ENCODE measurements around the gene SESN3. TPM values are rescaled to one million over a fixed set of nuclear protein-coding genes. Genes with fewer than 3 reads are reported as not detected.

The SESN3 gene
- total RNA-seq, 1 experiment from 2014 or later, result 0.55 TPM

DNA sequence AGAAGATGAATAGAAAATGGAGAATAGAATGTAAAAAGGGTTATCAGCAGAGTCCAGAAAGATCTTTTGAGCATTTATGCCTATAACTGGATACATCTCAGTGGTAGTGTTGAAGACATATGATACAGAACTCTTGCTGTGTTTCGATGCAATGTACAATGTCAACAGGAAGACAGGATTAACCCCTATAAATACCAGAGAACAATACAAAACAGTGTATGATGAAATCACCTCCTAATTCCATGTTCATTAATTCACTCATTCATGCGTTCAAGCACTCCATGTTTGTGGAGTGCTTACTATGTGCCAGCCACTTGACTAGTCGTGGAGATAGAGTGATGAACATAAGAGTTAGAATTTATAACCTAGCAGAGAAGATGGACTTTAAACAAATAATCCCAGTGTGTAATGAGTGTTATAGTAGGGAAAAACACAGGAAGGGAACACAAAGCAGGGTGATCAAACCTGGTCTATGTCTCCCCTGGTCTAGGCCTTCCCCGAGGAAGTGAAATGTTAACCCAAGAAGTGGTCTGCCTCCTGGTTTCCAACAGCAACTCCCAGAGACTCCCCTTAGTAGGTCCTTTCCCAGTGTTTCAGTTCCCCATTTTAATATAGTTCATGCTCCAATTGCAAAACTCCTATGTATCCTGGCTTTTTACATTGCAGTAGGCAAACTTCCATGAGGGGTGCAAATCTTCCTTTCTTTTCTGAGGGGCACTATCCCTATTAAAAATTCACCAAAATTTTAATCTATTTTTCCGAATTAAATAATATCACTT lies 9.1 kb upstream of the SESN3 start:
- peaks cover 70% of the 10 kb centered on the region for H3K27me3 ChIP-seq (ENCODE audit: low read length)
- H3K9me3 ChIP-seq (ENCODE audit: low read length), result no peaks in the 10 kb centered on the region
- H3K9me2 ChIP-seq (replicated peaks; ENCODE audit: low read length), result no peaks in the 10 kb centered on the region
- H3K4me1 ChIP-seq (ENCODE audit: insufficient read depth, low read length), result no peaks in the 10 kb centered on the region
- no peaks in the 10 kb centered on the region for H3F3A ChIP-seq (ENCODE audit: low read length, unreplicated experiment)
- no peak overlapping the region for H3K9ac ChIP-seq (ENCODE audit: low read length)
- DNase-seq, result no peak
- H3K4me3 ChIP-seq (ENCODE audit: low read length), result no peak overlapping the region
- no peaks in the 10 kb centered on the region for H3K79me2 ChIP-seq (ENCODE audit: low read length)
- H4K20me1 ChIP-seq (ENCODE audit: low read length), result no peaks in the 10 kb centered on the region
- no peaks in the 10 kb centered on the region for H3K36me3 ChIP-seq (ENCODE audit: low read depth, low read length)
- intact Hi-C loops (cut with micrococcal nuclease), result loop anchor here (10.0 kb wide), 1 partner anchor 175 kb away; the partner anchor contains the start of gene SRSF8
- ChIA-PET CTCF (no interaction called here), POLR2A (ENCODE audit: unreplicated experiment) (no interaction called here)
- H3K4me2 ChIP-seq (ENCODE audit: low read length), result no peak overlapping the region
- no TSS peak for BruUV-seq (replicated peaks)
- H2AFZ ChIP-seq (ENCODE audit: low read length), result no peak overlapping the region
- no peak for ATAC-seq
- TF ChIP-seq EZH2phosphoT487 (IDR thresholded peaks at IDR 0.05; ENCODE audit: borderline replicate concordance, low read length) (no peak), EZH2 (IDR thresholded peaks at IDR 0.05; ENCODE audit: low read length, unreplicated experiment) (no peak)
- TF ChIP-seq, protein P1, sequence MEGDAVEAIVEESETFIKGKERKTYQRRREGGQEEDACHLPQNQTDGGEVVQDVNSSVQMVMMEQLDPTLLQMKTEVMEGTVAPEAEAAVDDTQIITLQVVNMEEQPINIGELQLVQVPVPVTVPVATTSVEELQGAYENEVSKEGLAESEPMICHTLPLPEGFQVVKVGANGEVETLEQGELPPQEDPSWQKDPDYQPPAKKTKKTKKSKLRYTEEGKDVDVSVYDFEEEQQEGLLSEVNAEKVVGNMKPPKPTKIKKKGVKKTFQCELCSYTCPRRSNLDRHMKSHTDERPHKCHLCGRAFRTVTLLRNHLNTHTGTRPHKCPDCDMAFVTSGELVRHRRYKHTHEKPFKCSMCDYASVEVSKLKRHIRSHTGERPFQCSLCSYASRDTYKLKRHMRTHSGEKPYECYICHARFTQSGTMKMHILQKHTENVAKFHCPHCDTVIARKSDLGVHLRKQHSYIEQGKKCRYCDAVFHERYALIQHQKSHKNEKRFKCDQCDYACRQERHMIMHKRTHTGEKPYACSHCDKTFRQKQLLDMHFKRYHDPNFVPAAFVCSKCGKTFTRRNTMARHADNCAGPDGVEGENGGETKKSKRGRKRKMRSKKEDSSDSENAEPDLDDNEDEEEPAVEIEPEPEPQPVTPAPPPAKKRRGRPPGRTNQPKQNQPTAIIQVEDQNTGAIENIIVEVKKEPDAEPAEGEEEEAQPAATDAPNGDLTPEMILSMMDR (conservative IDR thresholded peaks at IDR 0.05; ENCODE audit: low read depth, low read length), result no peak
- H3K27ac ChIP-seq (ENCODE audit: low read length), result no peak overlapping the region

DNA sequence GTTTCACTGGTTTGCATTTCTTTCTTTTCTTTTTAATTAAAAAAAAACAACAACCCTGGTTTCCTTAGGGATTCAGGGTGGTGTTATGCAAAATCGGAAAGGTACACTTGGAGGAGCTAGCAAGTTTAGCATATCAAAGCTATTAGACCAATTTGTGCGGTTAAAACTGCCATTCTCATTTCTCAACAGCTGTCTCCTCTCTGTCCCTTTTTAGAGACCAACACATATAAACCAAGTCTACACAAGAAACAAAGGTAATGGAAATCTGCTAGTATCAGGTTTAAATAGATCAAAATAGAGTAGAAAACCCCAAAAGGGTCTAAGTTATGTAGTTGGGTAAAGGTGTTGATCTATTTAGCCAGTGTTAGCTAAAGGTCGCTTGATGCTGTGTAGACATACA lies 1.7 kb upstream of the SESN3 start:
- ChIA-PET CTCF (no interaction called here), POLR2A (ENCODE audit: unreplicated experiment) (no interaction called here)
- 0 out of 2 replicates have a peak, but pooled peaks cover 10% of the 10 kb centered on the region for H3K4me1 ChIP-seq (ENCODE audit: insufficient read depth, low read length)
- no peak overlapping the region for H3K9ac ChIP-seq (ENCODE audit: low read length)
- H3K27ac ChIP-seq (ENCODE audit: low read length), result no peak overlapping the region
- H3K27me3 ChIP-seq (ENCODE audit: low read length), result peaks cover 69% of the 10 kb centered on the region
- no peak overlapping the region for H2AFZ ChIP-seq (ENCODE audit: low read length)
- no peaks in the 10 kb centered on the region for H3K9me2 ChIP-seq (replicated peaks; ENCODE audit: low read length)
- intact Hi-C loops (cut with micrococcal nuclease), result loop anchor here (10.0 kb wide), 1 partner anchor 168 kb away; the partner anchor contains the start of gene SRSF8
- DNase-seq, result no peak
- H3K9me3 ChIP-seq (ENCODE audit: low read length), result no peaks in the 10 kb centered on the region
- no peak for ATAC-seq
- no peaks in the 10 kb centered on the region for H3F3A ChIP-seq (ENCODE audit: low read length, unreplicated experiment)
- no TSS peak for BruUV-seq (replicated peaks)
- no peak overlapping the region for H3K4me2 ChIP-seq (ENCODE audit: low read length)
- TF ChIP-seq EZH2phosphoT487 (IDR thresholded peaks at IDR 0.05; ENCODE audit: borderline replicate concordance, low read length) (no peak), EZH2 (IDR thresholded peaks at IDR 0.05; ENCODE audit: low read length, unreplicated experiment) (no peak)
- TF ChIP-seq, protein P1 (conservative IDR thresholded peaks at IDR 0.05; ENCODE audit: low read depth, low read length), result no peak
- H4K20me1 ChIP-seq (ENCODE audit: low read length), result no peaks in the 10 kb centered on the region
- H3K36me3 ChIP-seq (ENCODE audit: low read depth, low read length), result no peaks in the 10 kb centered on the region
- no peaks in the 10 kb centered on the region for H3K79me2 ChIP-seq (ENCODE audit: low read length)
- no peak overlapping the region for H3K4me3 ChIP-seq (ENCODE audit: low read length)

Data from PC-3 (cell line).